Stimulated activated naive CD8-positive, alpha-beta T cell treated with anti-CD3 and anti-CD28 coated beads, Interleukin-15, Interleukin-2, amounts not matched to agents 100 U/mL and 50 U/mL, for 24 hours (primary cell): ENCODE results near the gene GABRA5.
"Not testable (repeated sequence)": the region's sequence is repeated elsewhere in the genome, so short reads cannot be mapped to it uniquely, and the experiment has no call there.

Experiments
- ATAC-seq: fragments of 150-1000 bp; cut with Tn5 transposase; one replicate; pipeline ENCODE4 v1.10.0; 2021
- DNase-seq: peaks from one replicate; pipeline ENCODE4 v3.0.0; 2021

The GABRA5 gene

DNA sequence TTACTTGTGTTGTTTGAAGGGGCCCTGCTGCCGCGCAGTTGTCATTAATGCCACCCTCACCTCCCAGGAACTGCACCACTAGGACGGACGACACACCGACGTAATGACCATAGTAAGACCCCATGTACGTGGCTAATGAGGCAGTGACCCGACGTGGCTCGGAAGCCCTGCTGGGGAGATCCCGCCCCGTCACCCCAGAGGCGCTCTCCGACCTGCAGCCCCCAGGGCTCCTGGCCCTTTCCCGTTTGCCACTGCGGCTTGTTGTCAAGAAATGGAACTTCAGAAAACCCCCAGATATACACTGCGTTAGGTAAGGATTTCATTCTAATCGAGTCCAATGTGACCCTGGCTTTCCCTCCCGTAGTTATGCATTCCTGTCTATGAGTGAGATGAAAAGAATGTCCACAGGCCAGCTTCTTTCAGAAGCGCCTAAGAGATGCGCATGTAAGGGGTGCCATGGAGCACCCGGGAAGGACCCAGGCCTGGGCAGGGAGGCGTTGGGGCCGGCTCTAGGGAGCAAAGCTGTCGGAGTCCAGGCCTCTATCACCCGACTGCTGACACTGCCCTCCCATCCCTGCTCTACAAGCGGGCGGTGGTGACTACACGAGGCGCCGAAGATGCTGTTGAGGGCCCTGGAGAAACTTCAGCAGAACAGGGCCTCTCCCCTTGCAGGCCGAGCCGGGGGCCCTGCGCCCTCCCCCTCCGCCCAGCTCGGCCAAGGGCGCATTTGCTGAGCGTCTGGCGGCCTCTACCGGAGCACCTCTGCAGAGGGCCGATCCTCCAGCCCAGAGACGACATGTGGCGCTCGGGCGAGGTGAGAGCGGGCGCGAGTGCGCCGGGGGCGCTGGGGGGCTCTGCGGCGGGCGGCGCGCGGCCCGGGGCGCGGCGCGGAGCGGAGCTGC, at the start of gene GABRA5:
Gene GABRA5, plus strand, starts transcription at position 765 of the 902 bp plus-strand sequence. CDS start 2,187 bp downstream, outside the sequence.
- peak; percentile 9 for ATAC-seq

DNA sequence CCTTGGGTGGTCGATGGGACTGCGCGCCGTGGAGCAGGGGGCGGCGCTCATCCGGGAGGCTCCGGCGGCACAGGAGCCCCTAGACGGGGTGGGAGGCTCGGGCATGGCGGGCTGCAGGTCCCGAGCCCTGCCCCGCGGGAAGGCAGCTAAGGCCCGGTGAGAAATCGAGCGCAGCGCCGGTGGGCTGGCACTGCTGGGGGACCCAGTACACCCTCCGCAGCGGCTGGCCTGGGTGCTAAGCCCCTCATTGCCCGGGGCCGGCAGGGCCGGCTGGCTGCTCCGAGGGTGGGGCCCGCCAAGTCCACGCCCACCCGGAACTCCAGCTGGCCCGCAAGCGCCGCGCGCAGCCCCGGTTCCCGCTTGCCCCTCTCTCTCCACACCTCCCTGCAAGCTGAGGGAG, 35.7 kb upstream of the GABRA5 start:
- ATAC-seq, DNase-seq: not testable (repeated sequence)

More for the DNA sequence above, at the start of gene GABRA5:
- DNase-seq = no peak

DNA sequence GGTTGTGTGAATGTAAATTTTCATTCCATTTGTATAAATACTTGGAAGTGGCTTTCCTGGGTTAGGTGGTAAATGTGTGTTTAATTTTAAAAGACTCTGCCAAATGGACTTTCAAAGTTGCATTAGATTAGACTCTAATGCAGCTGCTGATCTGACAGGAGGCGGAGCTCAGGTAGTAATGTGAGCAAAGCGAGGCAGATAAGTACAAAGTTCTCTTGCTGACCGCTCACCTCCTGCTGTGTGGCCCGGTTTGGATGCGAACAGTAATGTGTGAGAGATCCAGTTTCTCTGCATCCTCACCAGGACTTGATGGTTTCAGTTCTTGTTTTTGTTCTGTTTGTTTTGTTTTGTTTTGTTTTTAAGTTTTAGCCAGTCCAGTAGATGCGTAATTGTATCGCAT, 34.9 kb upstream of the GABRA5 start:
- no peak for ATAC-seq
- DNase-seq = no peak

DNA sequence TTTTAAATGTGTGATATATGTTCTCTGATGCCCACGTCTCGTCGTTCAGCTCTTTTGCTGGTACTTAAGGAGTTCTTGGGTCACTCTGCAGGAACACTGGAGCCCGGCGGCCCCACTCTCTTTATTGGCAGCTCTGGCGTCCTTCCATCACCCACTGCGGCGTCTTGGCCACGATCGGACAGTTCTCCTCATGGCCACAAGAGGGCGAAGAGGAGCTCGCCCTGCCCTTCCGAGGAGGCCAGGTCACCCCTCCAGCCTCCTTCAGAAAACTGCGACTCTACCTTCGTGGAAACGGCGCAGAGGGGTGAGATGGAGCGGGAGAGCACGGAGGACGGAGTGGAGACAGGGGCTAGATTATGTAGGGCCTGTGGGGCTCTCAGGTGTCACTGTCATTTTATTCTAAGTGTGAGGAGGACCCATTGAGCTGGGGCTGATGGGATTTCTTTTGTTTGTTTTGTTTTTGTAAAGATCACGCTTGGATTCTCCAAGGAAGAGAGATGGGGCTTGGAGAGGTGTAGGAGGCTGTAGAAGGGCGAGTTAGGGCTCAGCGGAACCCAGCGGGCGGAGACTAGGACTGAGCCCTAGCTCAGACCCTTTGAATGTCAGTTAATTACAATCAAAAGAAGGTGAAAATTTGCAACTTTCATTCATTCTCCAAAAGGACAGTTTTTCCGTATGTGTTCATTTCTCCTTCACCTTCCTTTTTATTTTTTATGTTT, 28.0 kb upstream of the GABRA5 start:
- ATAC-seq (no peak), DNase-seq (peak; percentile 22)

DNA sequence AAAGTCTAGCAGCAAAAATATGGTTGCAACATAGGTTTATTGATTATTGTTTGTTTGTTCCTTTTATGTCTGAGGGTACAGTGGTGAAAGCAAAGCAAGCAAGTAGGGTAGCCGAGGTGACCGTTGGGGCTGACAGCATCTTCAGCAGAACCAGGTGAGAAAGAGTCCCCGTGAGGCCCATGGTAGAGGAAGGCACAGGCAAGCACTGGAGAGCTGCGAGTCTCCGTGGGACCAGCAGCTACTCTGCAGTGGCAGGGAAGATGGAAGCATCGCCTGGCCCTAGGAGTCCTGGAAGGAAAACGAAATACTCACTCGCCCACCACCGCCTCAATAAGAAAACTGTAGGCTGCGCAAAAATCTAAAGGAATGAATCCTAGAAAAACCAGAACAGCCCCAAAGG, 25.3 kb upstream of the GABRA5 start:
- no peak for ATAC-seq
- DNase-seq = no peak

DNA sequence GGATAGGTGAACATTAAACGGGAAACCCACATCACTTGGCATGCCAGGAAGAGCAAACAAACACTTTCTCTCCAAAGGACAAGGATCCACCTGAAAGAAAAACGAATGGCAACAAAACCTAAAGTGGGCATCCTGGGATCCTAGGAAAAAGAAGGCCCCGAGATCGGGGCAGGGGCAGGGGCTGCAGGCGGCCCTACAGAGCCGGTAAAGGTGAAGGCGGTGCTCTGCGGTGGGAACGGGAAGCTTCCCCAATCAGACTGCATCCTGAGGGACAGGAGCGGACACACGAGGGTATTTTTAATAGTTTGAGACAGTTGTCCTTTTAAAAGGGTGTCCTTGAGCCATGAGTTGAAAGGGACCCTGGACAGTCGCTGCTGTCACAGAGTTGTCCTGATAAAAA, 24.9 kb upstream of the GABRA5 start:
- ATAC-seq = no peak
- no peak for DNase-seq

DNA sequence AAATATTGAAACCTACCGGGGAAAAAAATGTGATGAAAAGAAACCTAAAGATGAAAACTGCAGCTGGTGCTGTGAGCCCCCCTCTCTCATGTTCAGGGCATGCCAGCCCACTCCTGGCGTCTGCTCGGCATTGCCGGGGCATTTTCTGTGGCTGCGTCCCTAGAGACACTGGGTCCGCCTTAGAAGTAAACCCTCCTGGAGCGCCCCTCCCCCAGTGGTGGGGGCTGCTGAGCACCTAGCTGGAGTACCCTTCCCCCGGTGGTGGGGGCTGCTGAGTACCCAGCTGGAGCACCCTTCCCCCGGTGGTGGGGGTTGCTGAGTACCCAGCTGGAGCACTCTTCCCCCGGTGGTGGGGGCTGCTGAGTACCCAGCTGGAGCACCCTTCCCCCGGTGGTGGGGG, 24.5 kb upstream of the GABRA5 start:
- DNase-seq = no peak
- no peak for ATAC-seq

DNA sequence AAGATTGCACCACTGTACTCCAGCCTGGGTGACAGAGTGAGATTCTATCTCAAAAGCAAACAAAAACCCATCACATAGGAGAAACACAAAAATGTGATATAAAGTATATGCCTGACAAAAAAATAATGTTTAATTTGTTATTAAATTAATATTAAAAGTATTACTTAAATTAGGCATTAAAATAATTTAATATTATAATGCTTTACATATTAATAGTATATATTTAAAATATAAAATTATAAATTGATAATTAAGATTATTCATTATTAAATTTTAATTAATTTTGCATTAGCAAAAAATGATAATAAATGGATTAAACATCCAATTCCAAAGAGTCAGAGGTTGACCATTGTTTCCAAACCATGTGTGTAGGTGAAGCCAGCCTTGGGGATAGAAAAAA, 22.0 kb upstream of the GABRA5 start:
- no peak for ATAC-seq

DNA sequence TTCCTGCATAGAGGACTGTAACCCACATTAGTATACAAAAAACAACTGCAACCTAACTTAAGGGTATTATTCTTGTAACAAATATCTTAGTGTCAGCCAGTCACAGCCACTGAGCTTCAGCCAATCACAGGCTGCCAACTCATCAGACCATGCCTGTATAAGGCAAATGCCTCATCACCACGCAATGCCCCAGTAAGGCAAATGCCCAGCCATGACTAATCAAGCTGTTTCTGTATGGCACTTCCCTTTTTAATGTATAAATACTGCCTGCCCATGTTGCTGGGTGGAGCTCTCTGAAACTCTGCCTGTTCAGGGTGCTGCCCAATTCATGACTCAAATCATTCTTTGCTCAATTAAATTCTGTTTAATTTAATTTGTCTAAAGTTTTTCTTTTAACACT, 18.4 kb upstream of the GABRA5 start:
- ATAC-seq (no peak), DNase-seq (no peak)

More for the DNA sequence above, 22.0 kb upstream of the GABRA5 start:
- no peak for DNase-seq

DNA sequence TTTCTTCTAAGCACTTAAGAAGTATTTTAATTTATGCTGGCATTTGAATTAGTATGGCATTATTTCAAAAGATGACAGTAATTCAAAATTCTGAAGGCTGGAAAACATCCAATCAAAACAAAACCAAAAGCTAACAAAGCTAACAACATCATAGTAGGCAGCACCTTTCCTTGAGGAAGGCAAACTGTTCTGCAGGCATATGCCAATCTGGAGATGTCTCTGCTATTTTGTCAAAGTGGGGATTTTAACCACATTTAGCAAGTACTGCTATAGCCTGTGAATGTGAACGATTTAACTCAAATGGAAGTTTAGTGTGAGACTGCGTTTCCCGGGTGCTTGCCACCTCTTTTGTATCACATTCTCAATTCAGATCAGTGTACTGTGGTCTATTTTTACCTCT, 16.7 kb upstream of the GABRA5 start:
- no peak for DNase-seq
- ATAC-seq = no peak

DNA sequence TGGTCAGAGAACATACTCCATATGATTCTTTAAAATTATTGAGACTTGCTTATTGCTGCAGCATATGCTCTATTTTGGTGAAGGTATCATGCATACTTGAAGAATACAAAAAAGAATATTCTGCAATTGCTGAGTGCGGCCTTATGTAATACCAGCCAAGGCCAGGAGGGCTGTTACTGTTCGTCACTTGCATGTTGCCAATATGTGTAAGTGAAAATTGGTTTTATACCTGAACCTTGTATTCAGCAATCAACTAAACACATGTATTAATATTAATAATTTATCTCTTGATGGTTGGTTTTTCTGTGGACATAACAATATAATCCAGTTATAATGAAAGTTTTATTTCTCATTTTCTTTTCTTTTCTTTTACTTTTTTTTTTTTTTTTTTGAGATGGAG, 13.9 kb upstream of the GABRA5 start:
- no peak for ATAC-seq
- no peak for DNase-seq

DNA sequence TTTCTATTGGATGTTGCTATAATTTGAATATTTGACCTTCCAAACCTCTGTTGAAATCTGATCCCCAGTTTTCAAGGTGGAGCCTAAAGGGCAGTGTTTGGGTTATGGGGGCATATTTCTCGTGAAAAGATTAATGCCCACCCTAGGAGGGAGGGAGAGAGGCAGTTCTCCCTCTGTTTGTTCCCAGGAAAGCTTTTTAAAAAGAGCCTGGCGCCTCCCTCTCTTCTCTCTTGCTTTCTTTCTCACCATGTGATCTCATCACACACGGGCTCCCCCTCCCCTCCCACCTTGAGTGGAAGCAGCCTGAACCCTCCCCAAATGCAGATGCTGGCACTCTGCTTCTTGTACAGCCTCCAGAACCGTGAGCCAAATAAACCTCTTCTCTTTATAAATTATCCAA, 12.4 kb upstream of the GABRA5 start:
- no peak for ATAC-seq
- no peak for DNase-seq

DNA sequence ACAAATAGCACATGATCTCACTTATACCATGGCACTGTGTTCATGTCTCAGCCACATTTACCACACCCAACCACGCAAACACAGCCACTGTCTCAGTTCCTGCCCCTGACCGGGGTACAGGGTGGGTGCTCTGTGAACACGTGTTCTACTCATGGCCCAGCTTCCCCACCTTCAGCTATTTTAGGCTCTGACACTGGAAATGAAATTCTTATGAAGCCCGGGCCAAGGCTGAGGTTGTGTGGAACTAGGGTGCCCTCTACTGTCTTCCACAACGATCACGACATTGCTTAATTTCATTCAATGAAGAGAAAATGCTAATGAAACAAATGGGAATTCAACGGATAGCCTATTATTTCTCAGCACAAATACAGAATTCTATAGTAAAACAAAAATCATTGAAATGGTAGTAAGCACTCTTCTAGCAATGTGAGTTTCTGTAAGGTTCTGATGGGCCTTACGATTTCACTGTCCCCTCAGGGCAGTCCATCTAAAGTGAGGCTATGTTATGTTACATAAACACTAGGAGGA, 2.1 kb upstream of the GABRA5 start:
- ATAC-seq = peak; percentile 36
- DNase-seq = peak; percentile 6

DNA sequence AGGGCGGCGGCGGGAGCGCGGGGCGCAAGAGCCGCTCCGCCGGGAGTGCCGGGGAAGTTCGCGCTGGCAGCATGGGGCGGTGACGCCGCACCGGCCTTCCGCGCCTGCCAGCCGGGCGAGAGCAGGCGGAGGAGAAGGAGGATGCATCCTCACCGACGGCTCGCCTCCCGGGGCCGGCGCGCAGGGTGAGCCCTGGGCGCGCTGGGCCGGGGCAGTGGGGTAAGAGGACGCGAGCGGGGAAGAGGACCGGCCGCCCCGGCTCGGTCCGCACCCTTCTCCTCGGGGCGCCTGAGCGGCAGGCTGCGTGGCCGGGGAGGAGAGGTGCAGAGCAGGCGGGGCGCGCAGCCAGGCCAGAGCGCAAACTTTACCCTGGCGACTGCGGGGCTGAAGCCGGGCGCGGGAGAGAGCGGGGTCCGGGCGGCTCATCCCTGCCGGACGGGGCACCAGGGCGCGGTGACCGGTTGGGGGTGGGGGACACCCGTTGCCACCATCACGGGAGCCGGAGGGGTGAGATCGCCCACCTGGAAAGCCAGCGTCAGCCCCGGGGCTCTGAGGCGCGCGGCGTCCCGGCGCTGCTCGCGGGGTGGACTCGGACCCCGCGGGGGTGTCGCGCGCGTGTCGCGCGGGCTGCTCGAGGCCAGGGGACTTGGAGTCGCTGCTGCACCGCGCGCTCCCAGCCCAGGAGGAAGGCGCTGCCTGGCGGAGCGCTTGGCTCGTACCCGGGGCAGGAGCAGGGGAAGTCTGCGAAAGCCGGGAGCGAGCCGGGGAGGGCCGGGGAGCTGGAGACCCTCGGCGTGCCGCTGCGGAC, 542 bp downstream of the GABRA5 start:
- DNase-seq (no peak), ATAC-seq (peak; percentile 19)

DNA sequence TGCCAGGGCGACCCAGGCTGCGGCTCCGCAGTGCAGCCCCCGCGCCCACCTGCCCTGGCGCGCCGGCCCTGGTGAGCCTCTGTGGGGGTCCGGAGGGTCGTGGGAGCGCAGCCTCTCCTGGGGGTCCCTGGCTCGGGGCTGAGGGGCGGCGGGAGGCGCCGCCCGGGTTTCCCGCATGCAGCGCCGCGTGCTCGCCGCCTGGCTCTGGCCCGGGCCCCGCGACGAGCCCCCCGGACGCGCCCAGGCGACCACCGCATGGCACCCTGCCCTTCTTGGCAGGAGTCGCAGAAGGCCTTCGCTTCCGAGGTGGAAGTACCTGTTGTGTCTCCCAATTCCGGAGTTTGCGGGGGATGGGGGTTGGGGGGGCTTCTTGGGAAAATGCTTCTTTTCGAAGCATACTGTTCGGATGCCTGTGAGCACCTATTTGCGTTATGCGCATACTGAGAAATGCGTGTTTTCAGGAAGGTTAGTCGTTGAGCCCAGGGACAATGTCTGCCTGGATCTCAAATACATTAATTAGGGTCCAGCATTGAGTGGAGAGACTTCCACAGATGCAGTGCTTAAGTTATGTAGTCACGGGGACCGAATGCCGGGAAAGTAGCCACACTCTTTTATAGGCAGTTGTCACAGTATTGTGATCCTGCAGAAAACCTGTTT, 1.3 kb downstream of the GABRA5 start:
- DNase-seq = no peak
- no peak for ATAC-seq

DNA sequence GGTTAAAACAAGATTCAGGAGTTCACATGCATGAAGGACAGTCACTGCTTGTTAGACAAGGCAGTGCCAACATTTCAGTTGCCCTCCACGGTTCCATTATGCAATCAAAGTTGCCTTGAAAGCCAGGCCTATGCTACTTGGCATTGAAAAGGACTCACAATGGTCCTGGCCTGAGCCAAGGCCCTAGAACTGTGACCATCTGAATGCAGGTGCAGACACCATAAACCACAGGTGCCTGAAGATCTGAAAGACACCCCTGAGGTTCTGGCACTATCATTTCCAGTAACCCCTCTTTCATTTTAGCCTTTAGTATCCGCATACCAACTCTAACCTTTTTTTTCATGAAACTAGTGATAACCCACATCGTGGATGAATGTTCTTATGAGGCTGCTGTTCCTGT, 2.8 kb downstream of the GABRA5 start:
- no peak for DNase-seq
- ATAC-seq = no peak

DNA sequence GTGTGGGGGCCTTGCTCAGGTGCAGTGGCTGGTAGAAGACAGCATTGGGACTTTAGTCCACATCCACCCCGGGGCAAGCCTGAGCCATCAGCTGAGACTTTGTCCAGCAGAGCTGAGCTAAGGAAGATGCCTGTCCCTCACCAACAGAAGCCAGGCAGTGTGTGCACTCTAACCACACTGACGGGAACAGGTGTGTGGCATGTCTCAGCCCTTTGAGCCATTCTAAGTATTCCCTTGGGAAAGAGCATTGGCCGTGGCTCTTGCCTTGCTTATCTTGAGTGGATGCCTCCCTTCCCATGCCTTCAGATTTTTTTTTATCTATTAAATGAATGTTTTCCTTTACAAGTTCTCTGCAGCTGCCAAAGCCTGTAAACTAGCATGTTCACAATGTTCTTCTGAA, 3.5 kb downstream of the GABRA5 start:
- DNase-seq (no peak), ATAC-seq (no peak)

DNA sequence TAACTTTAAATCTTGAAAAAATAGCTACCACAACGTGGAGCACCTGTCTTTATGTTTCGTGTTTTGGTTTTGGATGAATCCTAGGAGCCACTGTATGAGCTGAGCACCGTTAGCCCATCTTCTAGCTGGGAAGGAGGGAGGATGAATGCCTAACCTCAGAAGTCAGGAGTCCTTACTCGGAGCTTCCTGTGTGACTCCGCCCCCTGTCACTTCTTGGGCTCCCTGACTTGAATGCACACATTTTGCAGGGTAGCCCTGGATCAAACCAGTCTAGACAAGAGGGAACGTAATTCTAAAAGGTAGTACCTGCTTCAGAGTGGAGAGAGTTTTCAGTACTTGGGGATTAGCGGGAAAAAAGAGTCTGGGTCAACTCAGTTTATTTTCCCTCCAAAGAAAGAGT, 5.3 kb downstream of the GABRA5 start:
- DNase-seq (no peak), ATAC-seq (no peak)

DNA sequence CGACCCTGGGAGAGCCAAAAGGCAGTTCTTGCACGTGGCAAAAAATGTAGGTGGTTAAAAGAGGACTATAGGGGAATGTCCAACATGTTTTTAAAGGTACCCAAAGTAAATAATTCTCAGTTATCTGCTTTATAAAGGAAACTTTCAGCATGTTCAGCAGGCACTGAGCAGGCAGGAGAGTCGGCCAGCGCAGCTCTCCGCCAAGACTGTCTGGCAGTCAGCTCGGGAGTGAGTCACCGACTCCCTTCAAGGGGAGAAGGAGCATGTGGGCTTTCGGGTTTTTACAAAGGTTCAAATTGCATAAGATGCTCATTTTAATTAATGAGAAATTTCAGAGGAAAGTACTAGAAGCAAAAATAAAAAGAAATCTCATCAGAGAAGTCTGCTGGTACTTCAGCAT, 7.0 kb downstream of the GABRA5 start:
- ATAC-seq (no peak), DNase-seq (no peak)

DNA sequence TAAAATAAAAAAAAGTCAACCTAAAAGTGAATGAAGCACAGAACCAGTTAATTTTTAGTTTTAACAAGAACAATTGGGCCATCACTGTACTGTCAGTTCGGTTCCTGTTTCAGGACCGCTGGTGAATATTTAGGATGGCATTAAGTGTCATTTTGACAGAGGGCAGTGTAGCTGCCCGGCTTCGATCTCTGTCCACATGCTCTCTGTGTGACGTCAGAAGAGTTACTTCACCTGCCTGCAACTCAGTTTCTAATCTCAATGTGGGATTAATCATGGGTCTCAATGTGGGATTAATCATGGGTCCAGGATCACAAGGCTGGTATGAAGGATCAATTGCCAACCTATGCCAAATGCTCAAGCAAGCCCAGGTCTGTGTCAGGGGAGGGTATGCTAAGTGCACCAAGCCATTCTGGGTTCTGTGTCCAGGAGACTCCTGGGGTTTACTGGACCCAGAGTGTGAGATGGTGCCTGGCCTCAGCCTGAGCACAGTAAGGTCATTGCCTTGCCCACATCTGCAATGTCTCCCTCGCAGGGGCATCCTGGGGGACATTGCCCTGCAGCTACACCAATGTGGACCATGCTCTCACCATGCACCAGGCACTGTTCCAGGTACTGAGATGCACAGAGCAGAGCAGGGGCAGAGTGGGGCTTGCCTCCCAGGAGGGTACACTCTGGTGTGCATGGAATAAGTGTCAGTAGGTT, 8.1 kb downstream of the GABRA5 start:
- no peak for ATAC-seq
- no peak for DNase-seq

DNA sequence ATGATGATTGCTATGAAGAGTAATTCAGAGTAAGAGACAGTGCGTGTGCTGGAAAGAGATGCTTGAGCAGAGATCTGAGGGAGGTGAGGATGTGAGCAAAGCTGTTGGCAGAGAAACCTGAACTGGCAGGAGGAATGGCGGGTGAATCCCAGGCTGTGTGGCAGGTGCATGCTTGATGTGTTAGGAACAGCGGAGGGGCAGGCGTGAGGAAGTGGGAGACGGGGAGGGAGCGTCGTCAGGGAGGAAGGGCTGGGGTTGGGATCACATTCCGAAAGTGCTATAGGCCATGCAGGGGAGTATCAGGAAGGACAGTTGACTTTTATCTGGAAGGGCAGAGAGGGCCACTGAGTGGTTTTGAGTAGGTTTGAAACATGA, 8.6 kb downstream of the GABRA5 start:
- no peak for ATAC-seq
- DNase-seq = no peak
